ENCODE data around the gene GAS2L2.

GRCh38 chr17:35716897-35717465 is 36.1 kb downstream of the GAS2L2 start:
- TF ChIP-seq ZNF8 (CRISPR knock-in tag; IDR thresholded peaks at IDR 0.05) (no peak), TSHZ2 (CRISPR knock-in tag; IDR thresholded peaks at IDR 0.05) (no peak), ZFP3 (CRISPR knock-in tag; IDR thresholded peaks at IDR 0.05) (no peak), PATZ1 (CRISPR knock-in tag; IDR thresholded peaks at IDR 0.05; ENCODE audit: borderline replicate concordance) (no peak), ISL1 (CRISPR knock-in tag; IDR thresholded peaks at IDR 0.05) (no peak)
